ENCODE results near the gene SFMBT2. TPM values are rescaled to one million over a fixed set of nuclear protein-coding genes. Genes with fewer than 3 reads are reported as not detected.

The SFMBT2 gene
- total RNA-seq, 1 experiment from 2014 or later, result not detected

DNA sequence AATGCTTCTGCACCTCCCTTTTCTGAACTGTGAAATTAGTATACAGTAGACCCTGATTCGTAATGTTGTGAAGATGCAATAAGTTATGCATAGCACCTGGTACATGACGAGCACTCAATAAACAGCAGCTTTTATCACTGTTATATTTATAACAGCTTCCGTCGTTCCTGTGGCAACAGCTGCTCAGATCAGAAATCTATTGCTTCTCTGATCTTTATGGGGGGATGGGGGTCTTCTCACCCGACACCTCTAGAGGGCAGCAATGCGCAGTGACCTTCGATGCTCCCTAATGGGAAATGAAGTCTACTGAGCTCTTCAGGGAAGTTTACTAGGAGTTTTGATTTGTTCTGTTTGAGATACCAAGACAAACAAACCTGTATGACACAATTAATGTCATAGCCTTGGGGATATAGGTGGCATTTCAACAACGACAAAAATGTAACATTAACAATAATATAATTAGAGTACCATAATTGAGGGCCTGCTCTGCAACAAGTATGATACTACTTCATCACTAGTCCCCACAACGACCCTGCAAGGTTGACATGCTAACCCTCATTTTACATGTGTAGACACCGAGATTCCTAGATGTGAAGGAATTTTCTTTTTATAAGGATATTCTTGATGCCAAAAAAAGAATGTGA is 289.6 kb downstream of the SFMBT2 start:
- H3K27ac Mint-ChIP-seq (ENCODE audit: unreplicated experiment), result no peak overlapping the region
- H3K4me3 Mint-ChIP-seq (ENCODE audit: unreplicated experiment), result no peak overlapping the region
- peaks cover 7% of the 10 kb centered on the region for H3K27me3 Mint-ChIP-seq (ENCODE audit: insufficient read depth, unreplicated experiment)
- TF ChIP-seq CTCF (IDR thresholded peaks at IDR 0.05; ENCODE audit: insufficient read depth in 1 of 2, low read depth in 1 of 2, low read length in 1 of 2, severe bottlenecking in 1 of 2, unreplicated experiment in 1 of 2), result peak; percentile 52 to 72
- Histone ChIP-seq H3K9me3 (no peaks in the 10 kb centered on the region), H3K4me1 (no peaks in the 10 kb centered on the region), H3K27me3 (replicated peaks; ENCODE audit: control insufficient read depth, insufficient read depth, low read length) (no peaks in the 10 kb centered on the region), H3K4me3 (ENCODE audit: low read depth, low read length) (no peak overlapping the region), H3K36me3 (ENCODE audit: control insufficient read depth, insufficient read depth, low read length) (no peaks in the 10 kb centered on the region)
- H3K36me3 Mint-ChIP-seq (ENCODE audit: insufficient read depth, unreplicated experiment), result no peaks in the 10 kb centered on the region
- CTCF ChIA-PET, result interaction anchor here (0.6 to 1.3 kb wide), 4 partner anchors 25 to 1083 kb away, joined by 3 to 5 read pairs (median 3); no protein-coding TSS in a partner anchor
- no peaks in the 10 kb centered on the region for H3K9me3 Mint-ChIP-seq (ENCODE audit: unreplicated experiment)
- intact Hi-C loops (cut with micrococcal nuclease; ENCODE audit: unreplicated experiment), result no loop called here
- BruUV-seq (replicated peaks), result no TSS peak
- POLR2A ChIA-PET, result no interaction called here
- peak; percentile 60 to 63 for DNase-seq
- no peaks in the 10 kb centered on the region for H3K4me1 Mint-ChIP-seq (ENCODE audit: low read depth, unreplicated experiment)

DNA sequence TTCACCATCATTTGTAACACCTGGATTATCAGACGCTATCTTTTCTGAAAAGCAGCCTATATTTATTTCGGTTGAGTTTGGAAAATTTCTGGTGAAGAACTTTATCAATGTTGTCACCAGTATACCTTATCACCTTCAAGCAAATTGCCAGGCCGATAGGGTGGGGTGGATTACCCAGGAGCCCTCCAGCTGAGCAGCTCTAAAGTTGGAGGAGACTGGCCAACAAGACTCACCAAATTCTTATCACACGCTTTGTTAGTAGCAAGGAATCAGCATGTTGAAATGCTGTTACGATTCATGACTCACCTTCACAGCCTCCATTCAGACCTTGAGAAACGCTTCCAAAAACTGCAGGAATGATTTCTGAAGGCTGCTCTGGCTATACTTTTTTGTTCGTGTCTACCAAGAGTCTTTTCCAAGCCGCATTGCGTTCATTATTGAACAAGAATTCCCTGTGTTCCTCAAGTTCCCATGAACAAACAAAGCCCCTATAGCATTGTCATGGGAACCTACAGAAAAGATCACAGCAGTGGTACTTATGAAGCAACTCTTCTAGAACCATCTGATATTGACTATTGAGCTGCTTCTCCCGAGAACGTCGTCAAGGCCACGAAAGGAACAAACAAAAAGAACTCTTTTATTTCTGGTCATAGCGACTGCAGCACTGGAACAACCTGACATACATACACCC is 291.4 kb downstream of the SFMBT2 start:
- Histone ChIP-seq H3K36me3 (ENCODE audit: control insufficient read depth, insufficient read depth, low read length) (no peaks in the 10 kb centered on the region), H3K9me3 (no peaks in the 10 kb centered on the region), H3K27me3 (replicated peaks; ENCODE audit: control insufficient read depth, insufficient read depth, low read length) (no peaks in the 10 kb centered on the region), H3K4me3 (ENCODE audit: low read depth, low read length) (no peak overlapping the region), H3K4me1 (no peaks in the 10 kb centered on the region)
- H3K27ac Mint-ChIP-seq (ENCODE audit: unreplicated experiment), result no peak overlapping the region
- H3K4me3 Mint-ChIP-seq (ENCODE audit: unreplicated experiment), result no peak overlapping the region
- ChIA-PET POLR2A (no interaction called here), CTCF (interaction anchor here (0.6 kb wide), 1 partner anchor 178 kb away, joined by 3 read pairs; no protein-coding TSS in a partner anchor)
- H3K27me3 Mint-ChIP-seq (ENCODE audit: insufficient read depth, unreplicated experiment), result peaks cover 10% of the 10 kb centered on the region
- intact Hi-C loops (cut with micrococcal nuclease; ENCODE audit: unreplicated experiment), result no loop called here
- H3K9me3 Mint-ChIP-seq (ENCODE audit: unreplicated experiment), result no peaks in the 10 kb centered on the region
- no peaks in the 10 kb centered on the region for H3K36me3 Mint-ChIP-seq (ENCODE audit: insufficient read depth, unreplicated experiment)
- H3K4me1 Mint-ChIP-seq (ENCODE audit: low read depth, unreplicated experiment), result no peaks in the 10 kb centered on the region
- no TSS peak for BruUV-seq (replicated peaks)
- no peak for TF ChIP-seq CTCF (IDR thresholded peaks at IDR 0.05; ENCODE audit: insufficient read depth in 1 of 2, low read depth in 1 of 2, low read length in 1 of 2, severe bottlenecking in 1 of 2, unreplicated experiment in 1 of 2)
- no peak for DNase-seq

DNA sequence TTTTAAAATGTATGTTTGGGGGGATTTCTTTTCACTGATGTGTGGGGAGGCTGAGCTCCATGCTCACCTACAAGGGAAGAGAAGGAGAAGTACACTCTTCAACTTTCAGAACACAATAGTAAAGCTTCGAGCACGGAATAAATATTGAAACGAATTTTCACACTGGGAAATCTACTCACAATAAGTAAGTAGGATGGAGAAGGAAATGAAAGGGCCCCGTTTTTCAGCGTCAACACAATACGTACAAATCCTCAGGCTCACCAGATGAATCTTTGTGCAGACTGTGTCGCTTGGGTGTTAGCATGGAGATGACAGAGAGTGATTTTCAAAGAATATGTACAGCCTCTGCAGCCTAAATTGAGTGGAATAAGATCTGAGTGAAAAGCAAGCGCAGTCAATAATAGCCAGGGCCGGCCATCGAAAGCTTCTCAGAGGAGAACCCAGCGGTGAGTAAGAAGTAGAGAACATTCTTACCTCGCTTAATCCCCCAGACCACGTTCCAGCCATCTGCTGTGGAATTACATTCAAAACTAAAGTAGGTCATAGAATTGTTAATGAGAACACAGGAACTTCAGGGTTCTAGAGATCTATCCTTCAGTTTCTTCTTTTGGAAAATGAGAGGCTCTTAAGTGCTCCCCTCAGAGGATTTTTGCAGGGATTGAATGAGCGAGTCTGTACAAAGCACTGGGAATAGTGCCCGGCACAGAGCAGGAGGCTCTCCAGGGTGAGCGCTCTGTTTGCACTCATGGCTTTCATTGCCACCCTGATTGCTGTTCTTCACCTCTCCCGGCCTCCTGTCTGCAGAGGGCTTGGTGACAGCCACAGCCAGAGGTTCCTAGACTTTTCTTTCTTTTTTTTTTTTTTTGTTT is 292.8 kb downstream of the SFMBT2 start:
- no peak for DNase-seq
- Mint-ChIP-seq H3K4me3 (ENCODE audit: unreplicated experiment) (no peak overlapping the region), H3K36me3 (ENCODE audit: insufficient read depth, unreplicated experiment) (no peaks in the 10 kb centered on the region), H3K9me3 (ENCODE audit: unreplicated experiment) (no peaks in the 10 kb centered on the region), H3K4me1 (ENCODE audit: low read depth, unreplicated experiment) (no peaks in the 10 kb centered on the region), H3K27ac (ENCODE audit: unreplicated experiment) (no peak overlapping the region), H3K27me3 (ENCODE audit: insufficient read depth, unreplicated experiment) (peaks cover 11% of the 10 kb centered on the region)
- CTCF ChIA-PET, result no interaction called here
- TF ChIP-seq CTCF (IDR thresholded peaks at IDR 0.05; ENCODE audit: insufficient read depth in 1 of 2, low read depth in 1 of 2, low read length in 1 of 2, severe bottlenecking in 1 of 2, unreplicated experiment in 1 of 2), result no peak
- Histone ChIP-seq H3K4me1 (no peaks in the 10 kb centered on the region), H3K27me3 (replicated peaks; ENCODE audit: control insufficient read depth, insufficient read depth, low read length) (no peaks in the 10 kb centered on the region), H3K4me3 (ENCODE audit: low read depth, low read length) (no peak overlapping the region), H3K36me3 (ENCODE audit: control insufficient read depth, insufficient read depth, low read length) (no peaks in the 10 kb centered on the region), H3K9me3 (no peaks in the 10 kb centered on the region)
- no TSS peak for BruUV-seq (replicated peaks)
- POLR2A ChIA-PET, result no interaction called here
- intact Hi-C loops (cut with micrococcal nuclease; ENCODE audit: unreplicated experiment), result no loop called here

All from Caco-2 (cell line).